PC-9 (cell line): ENCODE measurements around the gene ZNF134.

Source experiments
- CTCF ChIP-seq: fragments of 200-600 bp; sonication (generic); conservative IDR thresholded peaks from 2 replicates; pipeline ENCODE4 v1.6.1; 2017; ENCODE audit warnings: mixed run types, antibody characterized with exemption, mild to moderate bottlenecking, moderate library complexity
- EZH2 ChIP-seq: fragments of 200-600 bp; sonication (generic); IDR thresholded peaks from 2 replicates; pipeline ENCODE4 v1.8.0; 2017; ENCODE audit warnings: antibody characterized with exemption, low read depth

GRCh38 chr19:57615346-57615745 is 1.3 kb downstream of the ZNF134 start:
- TF ChIP-seq CTCF (no peak), EZH2 (no peak)
